GM12801 (cell line): ENCODE measurements around the gene MPPE1.

ENCODE experiments used
- TF ChIP-seq, protein P1 (sequence below): IDR thresholded peaks from one replicate; pipeline ENCODE4 v1.5.1; 2011; ENCODE audit warnings: control low read depth; ENCODE audit not compliant: insufficient read length; ENCODE audit errors: extremely low read depth

MPPE1 gene

DNA sequence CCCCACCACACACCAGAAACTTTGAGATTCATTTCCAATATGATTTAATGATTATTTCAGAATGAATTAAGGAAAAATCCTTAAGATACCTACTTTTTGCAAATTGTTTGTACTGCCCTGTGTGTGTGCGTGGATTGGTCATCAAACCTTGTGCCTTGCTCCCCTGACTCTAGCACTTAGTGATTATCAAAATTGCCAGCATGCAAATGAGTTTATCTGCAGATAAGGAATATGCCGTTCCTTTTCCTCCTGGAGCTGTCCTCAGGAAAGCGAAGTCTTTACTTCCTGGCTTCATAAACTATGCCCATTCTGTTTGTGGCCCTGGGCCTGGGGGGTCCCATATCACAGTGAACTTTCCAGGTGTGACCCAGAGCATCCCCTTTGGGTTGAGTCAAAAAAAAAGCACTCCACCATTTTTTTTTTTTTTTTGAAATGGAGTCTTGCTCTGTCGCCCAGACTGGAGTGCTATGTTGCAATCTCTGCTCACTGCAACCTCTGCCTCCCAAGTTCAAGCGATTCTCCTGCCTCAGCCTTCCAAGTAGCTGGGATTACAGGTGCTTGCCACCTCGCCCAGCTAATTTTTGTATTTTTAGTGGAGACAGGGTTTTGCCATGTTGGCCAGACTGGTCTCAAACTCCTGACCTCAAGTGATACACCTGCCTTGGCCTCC lies 45.5 kb downstream of the MPPE1 start:
- TF ChIP-seq, protein P1, sequence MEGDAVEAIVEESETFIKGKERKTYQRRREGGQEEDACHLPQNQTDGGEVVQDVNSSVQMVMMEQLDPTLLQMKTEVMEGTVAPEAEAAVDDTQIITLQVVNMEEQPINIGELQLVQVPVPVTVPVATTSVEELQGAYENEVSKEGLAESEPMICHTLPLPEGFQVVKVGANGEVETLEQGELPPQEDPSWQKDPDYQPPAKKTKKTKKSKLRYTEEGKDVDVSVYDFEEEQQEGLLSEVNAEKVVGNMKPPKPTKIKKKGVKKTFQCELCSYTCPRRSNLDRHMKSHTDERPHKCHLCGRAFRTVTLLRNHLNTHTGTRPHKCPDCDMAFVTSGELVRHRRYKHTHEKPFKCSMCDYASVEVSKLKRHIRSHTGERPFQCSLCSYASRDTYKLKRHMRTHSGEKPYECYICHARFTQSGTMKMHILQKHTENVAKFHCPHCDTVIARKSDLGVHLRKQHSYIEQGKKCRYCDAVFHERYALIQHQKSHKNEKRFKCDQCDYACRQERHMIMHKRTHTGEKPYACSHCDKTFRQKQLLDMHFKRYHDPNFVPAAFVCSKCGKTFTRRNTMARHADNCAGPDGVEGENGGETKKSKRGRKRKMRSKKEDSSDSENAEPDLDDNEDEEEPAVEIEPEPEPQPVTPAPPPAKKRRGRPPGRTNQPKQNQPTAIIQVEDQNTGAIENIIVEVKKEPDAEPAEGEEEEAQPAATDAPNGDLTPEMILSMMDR, result no peak

DNA sequence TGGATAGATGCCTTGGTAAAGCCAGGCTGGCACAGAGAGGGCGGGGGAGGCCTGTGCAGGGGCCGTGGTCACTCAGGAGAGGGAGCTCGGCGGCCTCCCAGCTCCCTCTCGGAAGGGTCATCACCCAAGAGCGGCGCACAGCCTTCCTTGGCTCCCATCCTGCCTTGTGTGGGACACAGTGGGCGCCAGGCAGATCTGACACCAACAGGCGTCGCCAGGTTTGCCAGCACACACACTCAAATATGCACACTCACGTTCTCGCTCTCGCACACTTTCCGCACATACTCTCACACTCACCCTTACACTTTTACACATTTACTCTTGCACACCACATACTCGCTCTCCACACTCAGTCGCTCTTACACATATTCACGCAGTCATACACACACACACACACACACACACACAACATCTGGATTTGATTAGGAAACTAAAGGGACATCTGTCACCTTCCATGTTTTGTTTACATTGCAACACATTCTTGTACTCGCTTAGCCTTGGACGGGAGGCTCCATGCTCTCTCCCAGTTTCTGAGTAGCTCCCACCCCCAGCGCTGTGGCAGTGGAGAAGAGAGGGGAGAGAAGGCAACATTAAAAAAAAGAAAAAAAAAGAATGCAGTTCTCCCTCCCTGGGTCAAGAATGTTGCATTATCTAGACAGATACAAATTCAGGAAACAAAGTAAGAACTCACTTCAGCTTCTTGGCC lies 46.4 kb downstream of the MPPE1 start:
- TF ChIP-seq, protein P1, result no peak

DNA sequence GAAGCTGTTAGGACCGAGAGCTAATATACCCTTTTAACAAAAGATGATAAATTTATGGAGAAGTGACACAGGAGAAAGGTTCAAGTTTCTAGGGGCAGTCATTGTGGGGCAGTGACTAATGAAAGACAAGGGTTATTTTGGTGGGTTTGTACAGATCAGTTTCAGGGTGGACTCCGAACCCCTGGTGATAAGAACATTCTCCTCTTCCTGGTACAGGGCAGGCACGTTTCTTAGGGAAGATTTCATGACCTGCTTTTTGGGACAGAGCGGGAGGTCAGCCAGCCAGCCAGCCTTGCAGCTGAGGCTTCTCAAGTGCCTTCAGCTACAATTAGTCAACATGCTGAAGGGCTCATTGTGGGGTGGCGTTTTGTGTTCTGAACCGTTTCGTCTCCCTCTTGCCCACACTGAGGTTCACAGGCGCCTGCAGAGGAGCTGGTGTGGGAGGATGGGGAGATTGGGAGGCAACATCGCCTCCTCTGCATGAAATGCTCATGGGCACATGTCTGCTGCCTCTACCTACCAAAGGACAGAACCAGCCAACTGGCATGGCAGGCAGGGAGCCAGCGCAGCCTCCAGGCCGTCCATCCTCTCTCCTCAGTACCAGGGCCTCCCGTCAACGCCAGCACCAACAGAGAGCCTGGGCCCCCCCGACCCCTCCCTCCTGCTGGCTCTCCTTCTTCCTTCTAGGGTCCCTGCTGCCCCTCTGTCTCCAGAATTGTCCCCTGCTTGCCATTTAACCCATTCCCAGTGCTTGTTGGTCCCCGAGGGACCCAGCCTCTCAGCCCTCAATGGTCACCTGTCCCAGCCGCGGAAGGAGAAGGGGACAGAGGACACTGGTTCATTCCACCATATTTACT lies 47.3 kb downstream of the MPPE1 start:
- TF ChIP-seq, protein P1, result no peak

DNA sequence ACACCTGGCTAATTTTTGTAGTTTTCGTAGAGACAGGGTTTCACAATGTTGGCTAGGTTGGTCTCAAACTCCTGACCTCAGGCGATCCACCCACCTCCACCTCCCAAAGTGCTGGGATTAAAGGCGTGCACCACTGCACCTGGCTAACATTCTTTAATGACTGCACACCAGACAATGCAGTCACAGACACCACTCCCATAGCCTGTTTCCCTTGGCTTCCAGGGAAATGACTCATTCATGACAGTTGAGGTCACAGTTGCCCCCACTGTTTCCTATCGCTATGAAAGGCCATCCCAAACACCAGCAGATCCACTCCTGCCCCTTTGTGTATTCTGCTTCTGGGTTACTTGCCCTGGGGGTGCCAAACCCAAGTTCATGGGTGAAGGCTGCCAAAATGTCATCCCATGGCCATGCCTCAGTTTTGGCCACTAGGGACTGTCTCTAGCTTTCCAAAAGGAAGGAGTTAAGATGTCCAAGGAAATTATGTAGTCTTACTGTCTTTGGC lies 48.2 kb downstream of the MPPE1 start:
- TF ChIP-seq, protein P1, result no peak

DNA sequence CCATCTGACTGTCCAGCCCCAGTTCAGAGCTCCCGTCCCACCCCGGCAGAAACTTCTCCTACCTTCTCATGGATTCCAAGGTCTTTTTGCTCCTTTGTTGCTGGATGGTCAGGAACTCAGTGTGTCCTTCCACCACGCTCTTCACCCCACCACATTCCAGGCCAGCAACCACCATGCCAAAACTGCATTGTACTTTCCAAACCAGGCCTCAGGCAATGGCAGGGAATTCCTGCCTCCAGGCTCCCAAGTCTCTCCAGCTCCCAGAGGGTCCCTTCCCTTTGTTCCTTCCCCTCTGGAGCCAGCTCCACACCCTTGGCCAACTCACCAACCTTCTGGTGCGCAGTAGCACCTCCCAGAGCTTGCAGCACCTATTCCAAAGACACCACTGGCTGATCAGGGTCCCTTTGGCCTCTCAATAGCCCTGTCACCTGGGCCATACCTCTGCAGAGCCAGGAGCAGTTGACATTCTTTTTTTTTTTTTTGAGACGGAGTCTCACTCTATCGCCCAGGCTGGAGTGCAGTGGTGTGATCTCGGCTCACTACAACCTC lies 48.8 kb downstream of the MPPE1 start:
- TF ChIP-seq, protein P1, result no peak

DNA sequence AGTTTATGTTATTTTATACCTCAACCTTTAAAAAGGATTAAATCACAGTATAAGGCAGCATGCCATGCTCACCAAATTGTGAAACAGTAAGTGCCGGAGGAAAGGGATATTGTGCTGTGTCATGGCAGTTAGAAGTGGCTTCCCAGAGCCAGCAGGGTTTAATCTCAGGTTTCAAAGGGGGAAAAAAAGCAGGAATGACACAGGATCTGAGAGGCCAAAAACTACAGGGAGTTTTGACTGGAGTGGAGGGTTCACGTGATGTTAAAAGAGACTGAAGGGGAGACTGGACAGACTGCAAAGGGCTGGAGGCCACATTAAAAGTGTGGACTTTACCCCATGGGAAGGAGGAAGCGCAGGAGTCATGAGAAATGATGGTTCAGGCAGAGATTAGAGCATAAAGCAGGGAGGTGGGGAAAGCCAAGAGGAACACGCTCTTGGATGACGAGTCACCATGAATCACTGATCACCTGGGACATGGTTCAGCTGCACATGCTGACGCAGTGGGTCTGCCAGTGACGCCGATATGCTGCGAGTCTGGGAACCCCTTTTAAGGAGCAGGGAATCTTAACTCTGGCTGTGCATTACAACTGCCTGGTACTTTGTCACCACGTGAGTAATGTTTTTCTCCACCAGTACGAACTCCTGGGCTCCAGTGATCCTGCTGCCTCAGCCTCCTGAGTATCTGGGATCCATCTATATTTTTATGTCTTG lies 50.8 kb downstream of the MPPE1 start:
- TF ChIP-seq, protein P1, result no peak
